NCI-H82 (cell line): Measurements from ENCODE around the gene YWHAB.
A peak's percentile ranks its signal among the peaks of the same experiment; 100 is the strongest.
"Not testable (repeated sequence)": the region's sequence is repeated elsewhere in the genome, so short reads cannot be mapped to it uniquely, and the experiment has no call there.

Experiments
- DNase-seq: peaks from one replicate; lab custom pipeline; 2025; lab: John Stamatoyannopoulos, UW

YWHAB gene

DNA sequence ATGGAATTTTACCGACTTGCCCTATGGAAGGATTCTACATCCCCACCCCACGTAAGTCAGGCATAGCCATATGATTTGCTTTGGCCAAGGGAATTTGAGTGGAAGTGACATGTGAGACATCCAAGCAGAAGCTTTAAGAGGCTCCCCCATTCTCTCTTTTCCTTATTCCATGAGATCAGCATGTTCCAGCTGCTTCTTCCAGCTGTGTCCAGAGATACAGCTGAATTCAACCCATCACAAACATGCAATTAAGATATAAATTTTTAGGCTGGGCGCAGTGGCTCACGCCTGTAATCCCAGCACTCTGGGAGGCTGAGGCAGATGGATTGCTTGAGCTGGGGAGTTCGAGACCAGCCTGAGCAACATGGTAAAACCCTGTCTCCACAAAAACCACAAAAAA, 16.0 kb upstream of the YWHAB start:
- no peak for DNase-seq

DNA sequence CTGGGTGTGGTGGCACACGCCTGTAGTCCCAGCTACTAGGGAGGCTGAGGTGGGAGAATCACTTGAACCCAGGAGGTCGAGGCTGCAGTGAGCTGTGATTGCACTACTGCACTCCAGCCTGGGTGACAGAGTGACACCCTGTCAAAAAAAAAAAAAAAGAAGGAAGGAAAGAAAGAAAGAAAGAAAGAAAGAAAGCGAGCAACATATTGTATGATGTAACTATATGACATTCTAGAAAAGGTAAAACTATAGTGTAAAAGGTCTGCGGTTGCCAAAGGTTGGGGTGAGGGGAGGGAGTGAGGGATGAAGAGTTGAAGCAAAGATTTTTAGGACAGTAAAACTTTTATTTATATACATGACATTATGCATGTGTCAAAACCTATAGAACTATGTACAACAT, 3.1 kb upstream of the YWHAB start:
- DNase-seq = not testable (repeated sequence)

DNA sequence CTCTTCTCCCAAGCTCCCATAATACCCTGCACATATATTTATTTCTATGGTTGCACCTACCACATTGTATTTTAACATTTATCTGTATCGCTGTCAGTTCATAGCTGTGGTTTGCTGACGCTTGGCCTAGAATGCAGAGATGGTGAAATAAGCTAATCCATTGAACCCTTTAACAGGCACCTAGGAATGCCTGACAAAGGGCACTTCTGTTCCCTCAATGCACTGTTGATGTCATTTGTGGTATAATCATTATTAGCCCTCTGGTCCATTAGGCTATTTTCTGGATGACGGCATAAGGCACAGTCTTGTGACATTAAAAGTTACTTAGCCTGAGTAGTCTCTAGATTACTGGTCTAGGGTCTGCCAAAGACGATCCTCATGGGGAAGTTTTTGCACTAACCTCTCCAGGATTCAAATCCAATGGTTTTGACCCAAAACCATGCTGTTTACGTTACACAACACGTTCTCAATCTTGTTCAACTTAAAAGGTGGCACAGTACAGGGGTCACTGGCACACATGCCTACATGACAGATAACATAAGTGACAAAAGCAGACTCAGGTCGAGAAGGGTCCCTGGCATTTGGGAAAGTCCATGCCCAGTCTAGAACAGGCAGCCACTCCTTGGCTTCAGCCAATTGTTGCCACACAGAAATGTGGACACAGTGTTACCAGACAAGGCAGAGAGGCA, 2.1 kb upstream of the YWHAB start:
- no peak for DNase-seq

DNA sequence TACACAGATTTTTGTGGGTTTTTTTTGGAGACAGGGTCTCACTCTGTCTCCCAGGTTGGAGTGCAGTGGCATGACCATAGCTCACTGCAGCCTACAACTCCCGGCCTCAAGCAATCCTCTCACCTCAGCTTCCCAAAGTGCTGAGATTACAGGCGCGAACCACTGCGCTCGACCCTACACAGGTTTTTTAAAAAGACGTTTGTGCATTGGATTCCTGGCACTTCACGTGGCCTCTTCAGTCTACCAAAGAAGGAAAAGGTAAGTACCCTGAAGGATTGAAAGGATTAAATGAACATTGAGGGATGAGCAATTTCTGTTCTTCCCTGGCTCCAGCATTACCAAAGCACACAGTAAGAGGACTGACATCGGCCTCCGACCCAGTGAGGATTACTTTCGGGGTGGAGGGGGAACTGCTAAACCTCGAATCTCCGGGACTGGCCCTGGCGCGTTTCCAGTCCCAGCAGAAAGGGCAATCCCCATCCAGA, 556 bp upstream of the YWHAB start:
- no peak for DNase-seq

DNA sequence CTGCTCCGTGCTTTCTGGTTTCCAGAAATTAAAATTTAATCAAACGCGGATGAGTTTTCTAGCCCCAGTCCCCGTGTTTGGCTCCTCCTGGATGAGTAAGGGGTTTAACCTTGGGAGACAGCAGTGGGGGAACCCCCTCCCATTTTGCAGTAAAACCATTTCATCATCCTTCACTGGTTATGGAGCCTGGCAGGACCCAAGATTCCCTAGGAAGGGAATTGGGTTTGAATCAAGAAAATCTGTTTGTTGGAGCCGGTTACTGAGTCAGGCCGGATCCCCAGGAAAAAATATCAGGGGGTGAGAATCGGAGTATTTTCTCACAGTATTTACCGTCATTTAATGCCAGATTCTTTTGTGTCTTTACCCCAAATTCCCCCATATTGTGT, 754 bp downstream of the YWHAB start:
- DNase-seq = no peak

DNA sequence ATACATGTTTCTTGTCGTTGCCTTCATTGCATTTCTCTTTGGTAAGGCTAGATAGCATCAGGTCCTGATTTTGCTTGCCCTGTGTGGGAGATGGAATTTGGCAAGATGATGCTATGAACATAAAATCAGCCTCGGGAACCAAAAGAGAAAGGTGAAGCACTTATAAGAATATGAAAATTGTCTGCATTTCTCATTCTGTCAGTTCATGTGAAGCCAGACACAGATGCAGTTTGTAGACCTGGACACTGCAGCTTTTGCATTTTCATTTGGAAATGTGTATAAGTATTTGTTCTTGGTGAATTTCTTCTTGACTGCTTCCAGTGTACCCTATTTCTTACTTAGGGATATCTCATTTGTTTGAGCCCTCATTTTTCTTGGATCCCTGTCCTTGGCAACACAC, 1.3 kb downstream of the YWHAB start:
- DNase-seq = no peak

DNA sequence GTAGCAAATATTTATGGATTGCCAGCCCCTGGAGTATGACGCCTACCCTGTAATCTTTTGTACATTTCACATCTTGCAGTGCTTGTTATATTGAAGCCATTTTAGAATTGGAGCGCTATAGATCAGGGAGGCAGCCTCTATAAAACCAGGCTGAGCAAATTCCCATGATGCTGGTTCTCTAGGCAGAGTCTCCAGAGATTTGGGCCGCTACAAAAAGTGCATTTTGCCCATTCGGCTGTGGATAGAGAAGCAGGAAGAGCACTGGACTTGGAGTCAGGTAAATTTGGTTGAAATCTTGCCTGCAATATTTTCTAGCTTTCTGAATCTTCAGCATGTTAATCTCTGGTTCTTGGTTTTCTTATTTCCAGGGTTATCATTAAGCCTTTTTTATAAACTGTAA, 2.0 kb downstream of the YWHAB start:
- no peak for DNase-seq

DNA sequence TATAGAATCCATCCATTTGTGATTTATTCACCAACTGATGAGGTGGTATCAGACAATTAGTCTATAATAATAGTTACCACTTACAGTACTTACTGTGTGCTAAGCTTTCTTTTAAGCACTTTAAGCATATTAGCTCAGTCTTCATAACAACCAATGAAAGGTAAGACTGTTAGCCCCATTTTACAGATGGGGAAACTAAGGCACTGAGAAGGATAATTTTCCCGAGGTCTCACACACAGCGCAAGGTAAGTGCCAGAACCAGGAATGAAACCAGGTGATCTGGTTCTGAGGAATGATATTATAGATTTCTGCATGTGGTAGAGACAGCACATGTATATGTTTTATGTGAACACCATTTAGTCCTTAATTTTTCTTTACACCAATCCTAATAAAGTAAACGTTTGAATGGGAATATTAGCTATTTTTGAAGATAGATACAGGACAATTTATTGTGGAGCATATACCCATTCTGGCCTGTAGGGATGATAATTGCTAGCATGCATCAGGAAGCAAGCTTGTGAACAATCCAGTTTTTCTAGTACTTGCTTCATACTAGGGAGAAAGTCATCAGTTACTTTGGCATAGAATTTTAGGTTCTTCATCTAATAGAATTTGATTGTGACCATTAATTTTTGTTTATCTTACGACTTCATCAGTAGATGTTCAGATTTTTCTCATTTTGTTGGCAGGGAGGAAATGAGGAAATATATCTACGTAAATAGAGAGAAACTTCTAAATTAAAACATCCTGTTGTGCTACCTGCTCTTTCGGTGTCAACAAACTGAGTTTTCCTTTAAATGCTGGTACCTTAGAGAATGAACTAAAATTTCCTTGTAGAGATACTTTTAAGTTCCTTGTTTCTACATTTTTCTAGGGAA, 3.0 kb downstream of the YWHAB start:
- DNase-seq = no peak

DNA sequence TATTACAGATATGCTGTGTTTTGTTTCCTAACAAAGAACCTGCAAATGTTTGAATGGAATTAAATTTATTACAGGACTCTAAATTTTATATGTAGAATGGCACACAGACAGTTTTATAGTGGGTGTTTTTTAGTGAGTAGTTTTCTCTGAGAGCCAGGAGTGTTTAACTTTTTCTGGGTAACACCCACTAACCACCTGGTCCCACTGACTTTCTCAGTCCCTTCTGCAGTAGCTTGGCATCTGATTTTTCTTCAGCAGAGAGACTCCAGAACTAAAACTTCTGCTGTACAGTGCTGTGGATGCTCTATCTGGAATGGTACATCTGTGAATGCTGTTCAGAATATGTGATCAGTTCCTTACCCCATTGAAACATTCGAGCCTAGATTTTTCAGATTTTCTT, 6.3 kb downstream of the YWHAB start:
- no peak for DNase-seq

DNA sequence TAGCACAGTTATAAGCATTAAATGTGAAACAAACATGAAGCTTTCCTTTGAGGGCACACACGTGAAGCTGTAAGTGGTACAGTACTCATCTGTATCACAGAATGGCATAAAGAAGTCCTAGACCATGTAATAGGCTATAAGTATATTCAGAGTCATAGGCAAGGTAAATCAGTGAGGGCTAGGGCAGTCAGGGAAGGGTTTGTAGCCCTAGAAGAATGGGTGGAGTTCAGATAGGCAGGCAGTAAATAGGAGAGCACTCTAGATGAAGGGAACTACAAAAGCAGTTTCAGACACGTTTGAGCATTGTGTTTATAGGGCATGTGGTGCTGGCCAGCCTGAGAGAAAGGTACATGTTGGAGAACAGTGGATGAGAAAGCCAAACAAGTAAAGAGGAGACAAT, 9.5 kb downstream of the YWHAB start:
- DNase-seq = no peak

DNA sequence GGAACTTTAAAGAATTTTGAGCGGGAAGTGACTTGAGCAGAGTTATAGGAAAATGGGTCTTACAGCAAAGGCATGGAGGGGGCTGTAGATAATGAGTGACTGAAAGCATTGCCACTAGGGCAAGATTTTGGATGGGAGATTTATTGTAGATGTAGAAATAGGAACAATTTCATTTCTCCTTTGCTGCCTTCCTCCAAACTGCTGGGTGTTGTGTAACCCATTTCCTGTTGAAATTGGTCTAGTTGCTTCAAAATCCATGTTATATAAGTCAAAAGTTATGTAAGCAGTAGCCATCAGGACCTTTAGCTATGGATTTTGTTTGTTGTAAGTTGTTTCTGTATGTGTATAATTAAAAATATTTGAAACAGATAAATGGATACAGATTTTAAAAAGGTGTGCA, 11.1 kb downstream of the YWHAB start:
- no peak for DNase-seq

DNA sequence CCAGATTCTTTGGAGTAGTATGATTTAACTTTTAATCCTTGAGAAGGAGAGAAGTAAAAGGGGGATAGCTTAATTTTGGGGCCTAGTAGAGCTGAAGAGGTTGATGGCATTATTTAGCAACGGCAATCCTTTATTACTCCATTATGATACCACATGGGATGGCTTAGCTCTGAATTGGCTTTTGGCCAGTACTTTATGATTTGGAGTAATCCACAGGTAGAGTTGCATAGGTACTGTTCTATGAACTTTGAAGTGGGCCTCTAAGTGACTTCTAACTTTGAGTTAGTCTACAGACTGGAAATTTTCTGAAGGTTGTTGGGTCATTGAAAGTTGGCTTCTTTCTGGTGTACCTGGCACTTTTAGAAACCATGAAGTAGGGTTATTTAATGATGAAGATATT, 11.6 kb downstream of the YWHAB start:
- no peak for DNase-seq

DNA sequence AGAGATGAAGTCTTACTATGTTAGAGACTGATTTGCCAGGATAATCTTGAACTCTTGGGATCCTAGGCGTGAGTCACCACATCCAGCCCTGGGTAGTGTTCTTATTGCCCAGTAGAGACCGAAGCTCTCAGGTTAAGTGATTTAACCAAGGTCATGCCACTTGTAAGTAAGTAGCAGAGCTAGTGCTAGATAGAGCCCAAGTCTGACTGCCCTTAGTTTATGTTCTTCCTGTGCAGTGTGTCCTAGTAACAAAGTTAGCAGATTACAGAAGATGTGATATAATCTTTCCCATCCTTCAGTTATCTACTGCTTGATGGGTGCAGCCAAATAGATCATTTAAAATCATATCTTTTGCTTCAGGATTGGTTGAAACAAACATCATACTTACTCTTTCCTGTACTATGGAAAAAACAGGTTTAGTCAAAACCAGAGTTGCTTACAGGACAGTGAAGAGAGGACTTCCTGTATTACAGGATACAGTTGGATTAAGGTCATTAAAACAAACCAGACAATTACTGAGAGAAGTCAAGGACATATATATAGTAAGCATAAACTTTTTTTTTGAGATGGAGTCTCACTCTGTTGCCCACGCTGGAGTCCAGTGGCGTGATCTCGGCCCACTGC, 14.8 kb downstream of the YWHAB start:
- no peak for DNase-seq

DNA sequence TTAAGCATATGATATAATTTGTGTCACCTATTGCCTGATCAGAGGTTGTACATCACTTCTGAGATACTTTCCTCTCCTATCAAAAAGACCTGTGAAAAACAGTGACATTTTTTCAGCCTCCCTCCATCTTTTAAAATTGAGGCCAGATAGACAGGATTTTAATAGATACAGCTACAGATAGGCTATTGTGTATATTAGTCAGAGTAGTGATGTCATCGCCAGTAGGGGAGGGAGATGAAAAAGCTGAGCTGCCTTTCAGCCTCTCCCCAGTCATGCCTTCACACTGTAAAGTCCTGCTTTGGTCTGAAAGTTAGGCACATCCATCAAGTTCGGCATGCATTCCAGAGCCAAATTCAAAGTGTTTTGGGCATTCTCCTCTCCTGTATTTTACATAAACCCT, 16.5 kb downstream of the YWHAB start:
- DNase-seq = no peak

DNA sequence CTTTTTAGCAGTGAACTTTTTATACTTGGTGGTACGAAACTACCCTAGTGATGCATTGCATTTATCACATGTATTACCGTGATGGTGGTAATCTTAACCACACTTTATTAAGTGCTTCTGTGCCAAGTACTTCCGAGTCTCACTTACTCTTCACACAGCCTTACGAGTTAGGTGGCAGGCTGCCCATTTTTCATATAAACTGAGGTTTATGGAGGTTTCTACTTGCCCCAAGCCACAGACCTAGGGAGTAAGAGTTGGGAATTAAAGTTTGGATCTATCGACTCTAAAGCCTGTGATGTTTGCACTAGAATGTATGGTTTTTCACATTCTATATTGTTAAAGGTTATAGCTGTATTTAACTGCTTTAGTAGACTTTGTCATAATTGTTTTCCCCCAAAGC, 18.9 kb downstream of the YWHAB start:
- DNase-seq = no peak

DNA sequence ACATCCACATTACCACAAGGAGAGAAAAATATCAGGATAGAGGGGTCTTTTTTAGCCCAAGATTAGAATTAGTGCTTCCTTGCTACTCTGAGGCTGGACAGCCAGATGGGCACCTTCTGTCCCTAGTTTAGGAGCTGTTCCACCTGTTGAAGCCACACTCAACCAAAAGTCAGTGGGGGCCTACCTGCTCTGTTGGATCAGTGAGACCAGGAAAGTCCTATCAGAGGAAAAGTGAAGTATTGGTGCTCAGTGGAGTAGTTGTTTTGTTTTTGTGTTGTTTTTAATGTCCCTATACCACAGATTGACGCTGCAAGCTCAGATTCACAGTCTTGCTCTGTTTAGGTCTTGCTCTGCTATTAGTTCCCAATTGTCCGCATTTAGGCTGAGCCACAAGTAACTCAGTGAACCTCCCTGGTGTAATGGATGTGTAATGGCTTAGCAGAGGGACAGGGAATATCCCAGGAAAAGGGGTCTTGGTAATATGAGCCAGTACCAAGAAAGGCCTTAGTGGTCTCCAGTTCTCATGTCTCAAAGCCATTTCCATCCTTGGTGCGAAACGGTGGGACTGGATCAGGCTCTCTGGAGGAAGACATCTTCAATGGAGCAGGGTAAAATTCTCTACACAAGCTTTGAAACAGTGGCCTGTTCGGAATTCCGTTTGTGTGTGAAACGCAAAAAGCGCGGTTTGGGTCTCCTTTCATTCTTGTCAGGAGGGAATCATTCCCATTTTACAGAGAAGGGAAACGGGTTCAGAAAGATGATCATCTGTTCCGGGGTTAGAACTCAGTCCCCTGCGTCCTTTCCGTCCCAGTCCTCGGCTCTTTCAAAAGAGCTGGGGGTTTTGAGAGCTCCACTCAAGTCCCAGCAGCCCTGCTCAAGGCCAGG, 23.7 kb downstream of the YWHAB start:
- DNase-seq = no peak

DNA sequence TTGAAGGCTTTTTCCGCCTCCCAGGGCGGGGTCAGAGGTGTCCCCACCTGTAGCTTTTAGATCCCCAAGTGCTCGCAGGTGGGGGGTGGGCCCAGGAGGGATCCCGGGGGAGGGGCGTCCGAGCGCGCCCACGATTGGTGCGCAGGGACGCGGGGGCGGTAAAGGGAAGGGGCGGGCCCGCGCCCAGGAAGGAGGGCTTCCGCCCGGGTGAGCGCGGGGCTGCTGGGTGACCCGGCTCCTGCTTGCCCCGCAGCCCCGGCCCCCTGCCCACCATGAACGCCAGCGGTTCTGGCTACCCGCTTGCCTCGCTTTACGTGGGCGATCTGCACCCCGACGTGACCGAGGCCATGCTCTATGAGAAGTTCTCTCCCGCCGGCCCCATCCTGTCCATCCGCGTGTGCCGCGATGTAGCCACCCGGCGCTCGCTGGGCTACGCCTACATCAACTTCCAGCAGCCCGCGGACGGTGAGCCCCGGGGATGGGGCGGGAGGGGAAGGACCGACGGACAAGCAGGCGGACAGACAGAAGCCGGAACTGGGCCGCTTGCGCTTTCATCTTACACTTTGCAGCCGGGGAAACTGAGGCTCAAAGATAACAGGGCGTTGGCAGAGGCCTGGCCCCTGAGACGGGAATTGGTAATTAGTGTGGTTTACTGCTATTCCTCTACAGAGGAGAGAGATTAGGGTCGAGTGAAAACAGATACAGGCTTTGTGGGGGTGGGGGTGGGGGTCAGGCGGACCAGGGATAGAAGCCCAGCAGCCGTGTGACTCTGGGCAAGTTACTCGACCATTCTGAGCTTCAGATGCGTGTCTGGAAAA, 24.6 kb downstream of the YWHAB start, which contains the start of gene PABPC1L:
Gene PABPC1L (plus strand): TSS at position 189 of the 818 bp plus-strand sequence. CDS start 84 bp downstream, at position 273.
- DNase-seq = peak; percentile 90

DNA sequence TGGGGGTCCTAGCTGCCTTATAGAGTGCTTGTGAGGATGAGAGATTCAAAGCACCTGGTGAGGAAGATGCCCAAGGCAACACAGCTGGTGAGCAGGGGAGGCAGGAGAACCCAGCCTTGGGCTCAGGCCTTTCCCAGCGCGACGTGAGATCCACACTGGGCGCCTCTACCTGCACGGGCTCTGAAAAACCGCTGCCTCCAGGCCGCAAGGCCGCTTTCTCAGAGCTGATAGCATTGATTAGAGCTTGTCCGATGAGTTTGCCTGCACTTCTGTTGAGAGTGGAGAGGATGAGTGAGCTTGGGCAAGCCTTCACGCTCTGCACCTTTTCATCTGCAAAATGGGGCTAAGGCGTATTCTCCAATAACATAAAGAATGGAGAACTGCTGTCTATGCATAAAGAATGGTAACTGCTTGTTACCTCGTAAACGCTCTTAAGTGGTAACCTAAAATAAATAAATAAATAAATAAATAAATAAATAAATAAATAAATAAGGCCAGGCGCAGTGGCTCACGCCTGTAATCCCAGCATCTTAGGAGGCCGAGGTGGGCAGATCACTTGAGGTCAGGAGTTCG, 25.3 kb downstream of the YWHAB start:
- DNase-seq = no peak

DNA sequence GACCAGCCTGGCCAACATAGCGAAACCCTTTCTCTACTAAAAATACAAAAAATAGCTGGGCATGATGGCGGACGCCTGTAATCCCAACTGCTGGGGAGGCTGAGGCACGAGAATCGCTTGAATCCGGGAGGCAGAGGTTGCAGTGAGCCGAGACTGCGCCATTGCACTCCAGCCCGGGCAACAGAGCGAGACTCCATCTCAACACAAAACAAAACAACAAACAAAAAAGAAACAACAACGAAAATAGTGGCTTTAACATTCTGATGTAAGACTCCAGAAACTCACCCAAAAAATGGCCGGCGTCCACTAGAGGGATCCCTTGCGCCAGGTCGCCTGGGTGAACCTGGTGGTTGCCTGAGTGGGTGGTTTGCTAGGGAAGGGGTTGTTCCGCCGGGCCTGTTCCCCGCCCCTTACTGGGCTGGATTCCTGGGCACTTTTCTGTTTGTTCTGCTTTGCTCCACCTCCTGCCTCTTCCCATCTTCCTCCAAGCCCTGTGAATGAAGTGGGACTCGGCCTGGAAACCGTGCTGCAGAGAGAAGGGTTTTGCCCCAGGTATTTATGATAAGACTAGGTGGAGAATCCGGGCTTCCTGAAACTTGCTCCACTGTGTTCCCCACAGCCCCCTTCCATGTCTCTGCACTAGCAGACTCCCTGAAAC, 25.9 kb downstream of the YWHAB start:
- DNase-seq = peak; percentile 54

DNA sequence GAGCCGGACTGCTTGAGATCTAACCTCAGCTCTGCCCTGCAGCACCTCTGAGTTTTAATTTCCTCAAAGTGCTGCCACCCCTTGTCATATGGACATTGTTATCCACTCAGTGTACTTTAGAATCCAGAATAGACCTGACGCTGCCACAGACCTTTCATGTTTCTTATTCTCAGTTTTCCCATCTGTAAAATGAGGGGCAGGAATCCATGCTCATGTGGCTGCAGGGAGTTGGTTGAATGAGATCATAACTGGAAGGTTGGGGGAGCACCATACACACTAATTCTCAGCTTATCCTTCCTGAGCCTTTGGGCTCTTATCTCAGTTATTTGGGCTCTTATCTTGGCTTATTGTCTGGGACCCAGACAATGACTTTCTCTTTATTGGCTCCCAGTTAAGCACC, 26.7 kb downstream of the YWHAB start:
- DNase-seq = no peak
